Fibroblast of skin of right biceps (primary cell): Measurements from ENCODE around the gene LRMDA.

Source experiments
- DNase-seq: peaks from one replicate; pipeline ENCODE4 v3.0.0-alpha.2; 2013

LRMDA gene

GRCh38 chr10:75544386-75544785, 113.0 kb downstream of the LRMDA start:
- DNase-seq = peak; percentile 39

GRCh38 chr10:75544993-75545706, 113.7 kb downstream of the LRMDA start:
- peak; percentile 87 for DNase-seq

GRCh38 chr10:75546004-75546403, 114.6 kb downstream of the LRMDA start:
- DNase-seq = peak; percentile 30

- DNase-seq = peak; percentile 96
Observed at GRCh38 chr10:75547391-75548298, 116.2 kb downstream of the LRMDA start.

GRCh38 chr10:75548356-75548755, 116.9 kb downstream of the LRMDA start:
- DNase-seq = no peak

GRCh38 chr10:75550191-75550590, 118.8 kb downstream of the LRMDA start:
- DNase-seq = no peak

GRCh38 chr10:75552171-75552570, 120.7 kb downstream of the LRMDA start:
- DNase-seq = no peak

- no peak for DNase-seq
Observed at GRCh38 chr10:75553550-75553949, 122.1 kb downstream of the LRMDA start.

GRCh38 chr10:75555323-75555722, 123.9 kb downstream of the LRMDA start:
- DNase-seq = no peak

- no peak for DNase-seq
Observed at GRCh38 chr10:75556320-75556719, 124.9 kb downstream of the LRMDA start.

- DNase-seq = no peak
Observed at GRCh38 chr10:75565286-75566251, 134.1 kb downstream of the LRMDA start.

- no peak for DNase-seq
Observed at GRCh38 chr10:75568450-75569130, 137.2 kb downstream of the LRMDA start.

GRCh38 chr10:75569506-75569905, 138.1 kb downstream of the LRMDA start:
- DNase-seq = no peak

- DNase-seq = no peak
Observed at GRCh38 chr10:75572478-75572877, 141.1 kb downstream of the LRMDA start.

GRCh38 chr10:75575940-75576339, 144.5 kb downstream of the LRMDA start:
- DNase-seq = no peak

- no peak for DNase-seq
Observed at GRCh38 chr10:75582102-75582501, 150.7 kb downstream of the LRMDA start.

- no peak for DNase-seq
Observed at GRCh38 chr10:75585294-75585693, 153.9 kb downstream of the LRMDA start.

- DNase-seq = no peak
Observed at GRCh38 chr10:75586814-75587213, 155.4 kb downstream of the LRMDA start.

GRCh38 chr10:75588031-75588430, 156.6 kb downstream of the LRMDA start:
- no peak for DNase-seq

- no peak for DNase-seq
Observed at GRCh38 chr10:75589895-75590654, 158.7 kb downstream of the LRMDA start.

- no peak for DNase-seq
Observed at GRCh38 chr10:75592151-75592787, 160.8 kb downstream of the LRMDA start.
